ENCODE measurements around the gene CLRN1.

The CLRN1 gene

GRCh38 chr3:150975086-150975991, 2.8 kb upstream of the CLRN1 start:
- Histone ChIP-seq H3K4me3 (ENCODE audit: low read depth, low read length) (no peak overlapping the region), H3K9me3 (ENCODE audit: control insufficient read depth, insufficient read depth, low read length) (no peaks in the 10 kb centered on the region), H3K27me3 (ENCODE audit: control insufficient read depth, insufficient read depth, low read length) (no peaks in the 10 kb centered on the region), H3K36me3 (ENCODE audit: control insufficient read depth, insufficient read depth, low read length) (no peaks in the 10 kb centered on the region), H3K9ac (ENCODE audit: low read depth, low read length) (peak overlapping the region; percentile 63), H3K4me1 (ENCODE audit: control insufficient read depth, insufficient read depth, low read length) (peaks cover 38% of the 10 kb centered on the region)

GRCh38 chr3:150970665-150971324, 1.7 kb downstream of the CLRN1 start:
- no peak overlapping the region for H3K4me3 ChIP-seq (ENCODE audit: low read depth, low read length)

GRCh38 chr3:150968341-150969035, 4.0 kb downstream of the CLRN1 start:
- H3K4me3 ChIP-seq (ENCODE audit: low read depth, low read length), result no peak overlapping the region
- no peaks in the 10 kb centered on the region for H3K9me3 ChIP-seq (ENCODE audit: control insufficient read depth, insufficient read depth, low read length)
- H3K36me3 ChIP-seq (ENCODE audit: control insufficient read depth, insufficient read depth, low read length), result no peaks in the 10 kb centered on the region
- peaks cover 21% of the 10 kb centered on the region for H3K4me1 ChIP-seq (ENCODE audit: control insufficient read depth, insufficient read depth, low read length)
- no peaks in the 10 kb centered on the region for H3K27me3 ChIP-seq (ENCODE audit: control insufficient read depth, insufficient read depth, low read length)
- no peak overlapping the region for H3K9ac ChIP-seq (ENCODE audit: low read depth, low read length)

More at GRCh38 chr3:150970665-150971324, 1.7 kb downstream of the CLRN1 start:
- H3K4me1 ChIP-seq (ENCODE audit: control insufficient read depth, insufficient read depth, low read length), result peaks cover 25% of the 10 kb centered on the region
- no peaks in the 10 kb centered on the region for H3K36me3 ChIP-seq (ENCODE audit: control insufficient read depth, insufficient read depth, low read length)
- no peaks in the 10 kb centered on the region for H3K27me3 ChIP-seq (ENCODE audit: control insufficient read depth, insufficient read depth, low read length)
- H3K9me3 ChIP-seq (ENCODE audit: control insufficient read depth, insufficient read depth, low read length), result no peaks in the 10 kb centered on the region
- H3K9ac ChIP-seq (ENCODE audit: low read depth, low read length), result no peak overlapping the region

- Histone ChIP-seq H3K36me3 (ENCODE audit: control insufficient read depth, insufficient read depth, low read length) (no peaks in the 10 kb centered on the region), H3K9me3 (ENCODE audit: control insufficient read depth, insufficient read depth, low read length) (no peaks in the 10 kb centered on the region), H3K9ac (ENCODE audit: low read depth, low read length) (no peak overlapping the region), H3K4me1 (ENCODE audit: control insufficient read depth, insufficient read depth, low read length) (peaks cover under 1% of the 10 kb centered on the region), H3K27me3 (ENCODE audit: control insufficient read depth, insufficient read depth, low read length) (no peaks in the 10 kb centered on the region), H3K4me3 (ENCODE audit: low read depth, low read length) (no peak overlapping the region)
These were observed 7.1 kb downstream of the CLRN1 start for GRCh38 chr3:150965436-150965835.

GRCh38 chr3:150961949-150962348, 10.6 kb downstream of the CLRN1 start:
- H3K9ac ChIP-seq (ENCODE audit: low read depth, low read length), result no peak overlapping the region
- no peaks in the 10 kb centered on the region for H3K36me3 ChIP-seq (ENCODE audit: control insufficient read depth, insufficient read depth, low read length)
- no peak overlapping the region for H3K4me3 ChIP-seq (ENCODE audit: low read depth, low read length)
- H3K9me3 ChIP-seq (ENCODE audit: control insufficient read depth, insufficient read depth, low read length), result no peaks in the 10 kb centered on the region
- H3K4me1 ChIP-seq (ENCODE audit: control insufficient read depth, insufficient read depth, low read length), result no peaks in the 10 kb centered on the region
- H3K27me3 ChIP-seq (ENCODE audit: control insufficient read depth, insufficient read depth, low read length), result no peaks in the 10 kb centered on the region

GRCh38 chr3:150960708-150961684, 11.5 kb downstream of the CLRN1 start:
- Histone ChIP-seq H3K4me3 (ENCODE audit: low read depth, low read length) (no peak overlapping the region), H3K9ac (ENCODE audit: low read depth, low read length) (no peak overlapping the region), H3K36me3 (ENCODE audit: control insufficient read depth, insufficient read depth, low read length) (no peaks in the 10 kb centered on the region), H3K4me1 (ENCODE audit: control insufficient read depth, insufficient read depth, low read length) (no peaks in the 10 kb centered on the region), H3K27me3 (ENCODE audit: control insufficient read depth, insufficient read depth, low read length) (no peaks in the 10 kb centered on the region), H3K9me3 (ENCODE audit: control insufficient read depth, insufficient read depth, low read length) (no peaks in the 10 kb centered on the region)

- H3K27me3 ChIP-seq (ENCODE audit: control insufficient read depth, insufficient read depth, low read length), result no peaks in the 10 kb centered on the region
- no peaks in the 10 kb centered on the region for H3K4me1 ChIP-seq (ENCODE audit: control insufficient read depth, insufficient read depth, low read length)
- H3K4me3 ChIP-seq (ENCODE audit: low read depth, low read length), result no peak overlapping the region
- no peaks in the 10 kb centered on the region for H3K9me3 ChIP-seq (ENCODE audit: control insufficient read depth, insufficient read depth, low read length)
- H3K9ac ChIP-seq (ENCODE audit: low read depth, low read length), result no peak overlapping the region
- no peaks in the 10 kb centered on the region for H3K36me3 ChIP-seq (ENCODE audit: control insufficient read depth, insufficient read depth, low read length)
These were observed 13.8 kb downstream of the CLRN1 start for GRCh38 chr3:150958683-150959082.

- Histone ChIP-seq H3K9me3 (ENCODE audit: control insufficient read depth, insufficient read depth, low read length) (no peaks in the 10 kb centered on the region), H3K27me3 (ENCODE audit: control insufficient read depth, insufficient read depth, low read length) (no peaks in the 10 kb centered on the region), H3K4me1 (ENCODE audit: control insufficient read depth, insufficient read depth, low read length) (no peaks in the 10 kb centered on the region), H3K9ac (ENCODE audit: low read depth, low read length) (no peak overlapping the region), H3K36me3 (ENCODE audit: control insufficient read depth, insufficient read depth, low read length) (no peaks in the 10 kb centered on the region), H3K4me3 (ENCODE audit: low read depth, low read length) (no peak overlapping the region)
These were observed 16.2 kb downstream of the CLRN1 start for GRCh38 chr3:150956376-150956775.

GRCh38 chr3:150951923-150952322, 20.6 kb downstream of the CLRN1 start:
- no peaks in the 10 kb centered on the region for H3K27me3 ChIP-seq (ENCODE audit: control insufficient read depth, insufficient read depth, low read length)
- no peaks in the 10 kb centered on the region for H3K9me3 ChIP-seq (ENCODE audit: control insufficient read depth, insufficient read depth, low read length)
- no peak overlapping the region for H3K9ac ChIP-seq (ENCODE audit: low read depth, low read length)
- H3K36me3 ChIP-seq (ENCODE audit: control insufficient read depth, insufficient read depth, low read length), result no peaks in the 10 kb centered on the region
- no peaks in the 10 kb centered on the region for H3K4me1 ChIP-seq (ENCODE audit: control insufficient read depth, insufficient read depth, low read length)
- no peak overlapping the region for H3K4me3 ChIP-seq (ENCODE audit: low read depth, low read length)

GRCh38 chr3:150945226-150946032, 27.1 kb downstream of the CLRN1 start:
- Histone ChIP-seq H3K36me3 (ENCODE audit: control insufficient read depth, insufficient read depth, low read length) (no peaks in the 10 kb centered on the region), H3K9me3 (ENCODE audit: control insufficient read depth, insufficient read depth, low read length) (no peaks in the 10 kb centered on the region), H3K9ac (ENCODE audit: low read depth, low read length) (no peak overlapping the region), H3K4me3 (ENCODE audit: low read depth, low read length) (no peak overlapping the region), H3K27me3 (ENCODE audit: control insufficient read depth, insufficient read depth, low read length) (no peaks in the 10 kb centered on the region), H3K4me1 (ENCODE audit: control insufficient read depth, insufficient read depth, low read length) (no peaks in the 10 kb centered on the region)
